ENCODE measurements around the gene TMTC1.
"Not testable (repeated sequence)": the region's sequence is repeated elsewhere in the genome, so short reads cannot be mapped to it uniquely, and the experiment has no call there.

Gene TMTC1

GRCh38 chr12:29783773-29784666 lies at the start of gene TMTC1:
TSS of gene TMTC1 (minus strand) at chr12:29783942. CDS start at chr12:29783751, 191 bp downstream.
- no peak for DNase-seq (ENCODE audit: low read depth)

DNA sequence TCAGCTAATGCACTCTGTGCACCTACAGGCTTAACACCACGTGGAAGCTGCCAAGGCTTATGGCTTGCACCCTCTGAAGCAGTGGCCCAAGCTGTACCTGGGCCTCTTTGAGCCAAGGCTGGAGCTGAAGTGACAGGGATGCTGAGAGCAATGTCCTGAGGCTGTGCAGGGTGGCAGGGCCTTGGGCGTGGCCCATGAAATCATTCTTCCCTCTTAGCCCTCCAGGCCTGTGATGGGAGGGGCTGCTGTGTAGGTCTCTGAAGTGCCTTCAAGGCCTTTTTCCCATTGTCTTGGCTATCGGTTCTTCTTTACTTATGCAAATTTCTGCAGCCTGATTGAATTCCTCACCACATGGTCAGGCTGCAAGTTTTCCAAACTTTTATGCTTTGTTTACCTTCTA lies 47.4 kb upstream of the TMTC1 start:
- no peak for DNase-seq (ENCODE audit: low read depth)

- no peak for DNase-seq (ENCODE audit: low read depth)
Measured at GRCh38 chr12:29830391-29830790, 46.6 kb upstream of the TMTC1 start.

GRCh38 chr12:29818916-29819623 lies 35.3 kb upstream of the TMTC1 start:
- no peak for DNase-seq (ENCODE audit: low read depth)

DNA sequence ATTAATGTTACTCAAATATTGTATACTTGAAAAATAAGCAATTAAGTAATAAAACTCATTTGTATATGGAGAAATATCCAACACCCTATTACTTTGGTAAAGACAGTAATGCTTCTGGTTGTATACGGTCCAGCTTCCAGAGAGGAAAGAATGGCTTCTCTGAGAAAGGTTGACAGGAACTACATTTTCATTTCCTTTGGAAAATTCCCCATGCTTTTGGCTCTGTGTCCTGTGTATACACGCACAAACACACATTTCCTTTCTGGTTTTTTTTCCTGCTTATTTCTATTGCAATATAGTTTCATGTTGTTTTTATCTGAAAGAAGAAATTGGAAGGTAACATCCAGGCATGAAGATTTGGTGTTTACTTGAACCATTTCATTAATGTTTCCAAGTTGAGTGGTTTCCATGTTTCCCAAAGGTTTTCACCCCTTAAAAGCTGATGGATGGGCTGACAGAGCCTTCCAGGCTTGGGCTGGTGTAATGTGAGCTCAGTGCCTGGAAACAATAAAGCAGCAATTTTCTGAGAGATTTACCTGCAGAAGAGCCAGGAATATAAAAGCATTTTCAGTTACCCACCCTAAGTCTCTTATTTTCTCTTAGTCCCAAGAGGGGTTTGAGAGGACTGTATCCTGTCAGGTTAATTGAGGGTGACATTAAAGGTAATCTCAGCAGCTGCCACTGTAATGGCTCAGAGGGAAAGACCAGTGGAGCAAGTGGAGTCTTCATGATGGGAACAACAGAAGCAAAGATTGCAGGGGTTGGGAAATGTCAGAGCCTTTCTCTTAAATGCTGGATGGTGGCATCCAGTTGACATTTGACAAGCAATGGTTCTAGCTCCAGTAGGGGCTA lies 33.4 kb upstream of the TMTC1 start:
- DNase-seq (ENCODE audit: low read depth) = no peak

DNA sequence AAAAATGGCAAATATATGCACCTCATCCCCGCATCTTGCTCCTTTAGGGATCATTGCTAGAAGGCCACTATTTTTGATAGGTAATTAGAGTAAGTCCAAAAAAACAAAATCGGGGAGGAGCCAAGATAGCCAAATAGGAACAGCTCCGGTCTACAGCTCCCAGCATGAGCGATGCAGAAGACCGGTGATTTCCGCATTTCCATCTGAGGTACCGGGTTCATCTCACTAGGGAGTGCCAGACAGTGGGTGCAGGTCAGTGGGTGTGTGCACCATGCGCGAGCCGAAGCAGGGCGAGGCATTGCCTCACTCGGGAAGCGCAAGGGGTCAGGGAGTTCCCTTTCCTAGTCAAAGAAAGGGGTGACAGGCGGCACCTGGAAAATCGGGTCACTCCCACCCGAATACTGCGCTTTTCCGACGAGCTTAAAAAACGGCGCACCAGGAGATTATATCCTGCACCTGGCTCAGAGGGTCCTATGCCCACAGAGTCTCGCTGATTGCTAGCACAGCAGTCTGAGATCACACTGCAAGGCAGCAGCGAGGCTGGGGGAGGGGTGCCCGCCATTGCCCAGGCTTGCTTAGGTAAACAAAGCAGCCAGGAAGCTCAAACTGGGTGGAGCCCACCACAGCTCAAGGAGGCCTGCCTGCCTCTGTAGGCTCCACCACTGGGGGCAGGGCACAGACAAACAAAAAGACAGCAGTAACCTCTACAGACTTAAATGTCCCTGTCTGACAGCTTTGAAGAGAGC lies 26.0 kb upstream of the TMTC1 start:
- DNase-seq (ENCODE audit: low read depth) = not testable (repeated sequence)

- no peak for DNase-seq (ENCODE audit: low read depth)
Measured at GRCh38 chr12:29807129-29807528, 23.4 kb upstream of the TMTC1 start.

- DNase-seq (ENCODE audit: low read depth) = no peak
Measured at GRCh38 chr12:29804019-29804418, 20.3 kb upstream of the TMTC1 start.

- no peak for DNase-seq (ENCODE audit: low read depth)
Measured at GRCh38 chr12:29799591-29799990, 15.8 kb upstream of the TMTC1 start.

DNA sequence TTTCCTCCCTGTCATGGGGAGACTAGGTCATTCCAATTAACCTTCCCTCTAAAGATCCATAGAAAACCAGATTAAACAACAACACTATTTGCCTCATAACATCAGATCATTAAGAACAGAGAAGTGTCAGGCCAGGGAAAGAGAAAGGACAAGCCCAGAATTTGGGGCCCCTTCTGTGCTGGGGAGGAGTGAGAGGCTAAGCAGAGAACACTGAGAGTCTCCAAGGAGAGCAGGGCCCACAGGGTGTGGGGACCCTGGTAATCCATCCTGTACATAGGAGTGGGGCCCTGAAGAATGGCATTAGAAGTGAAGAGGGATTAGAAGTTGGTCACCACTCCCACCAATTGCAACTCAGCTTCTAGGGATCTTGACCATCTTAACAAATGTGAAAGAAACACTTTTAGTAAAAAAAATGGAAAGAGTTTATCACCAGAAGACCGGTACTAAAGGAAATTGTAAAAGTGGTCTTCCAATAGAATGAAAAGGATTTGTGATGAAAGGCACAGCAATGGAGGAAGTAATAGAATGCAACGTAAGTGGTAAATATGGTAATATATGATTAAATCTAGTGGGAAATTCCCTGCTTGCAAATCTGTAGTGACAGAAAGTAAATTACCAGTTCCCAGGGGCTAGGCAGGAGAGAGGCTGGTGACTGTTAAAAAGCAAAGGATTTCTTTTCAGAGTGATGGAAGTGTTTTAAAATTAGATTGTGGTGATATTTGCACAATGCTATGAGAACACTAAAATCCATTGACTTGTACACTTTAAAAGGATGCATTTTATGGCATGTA lies 14.0 kb upstream of the TMTC1 start:
- DNase-seq (ENCODE audit: low read depth) = no peak

- DNase-seq (ENCODE audit: low read depth) = peak; percentile 82
Measured at GRCh38 chr12:29796823-29797263, 13.1 kb upstream of the TMTC1 start.

- no peak for DNase-seq (ENCODE audit: low read depth)
Measured at GRCh38 chr12:29795715-29796114, 12.0 kb upstream of the TMTC1 start.

- no peak for DNase-seq (ENCODE audit: low read depth)
Measured at GRCh38 chr12:29794862-29795261, 11.1 kb upstream of the TMTC1 start.

- no peak for DNase-seq (ENCODE audit: low read depth)
Measured at GRCh38 chr12:29792853-29793252, 9.1 kb upstream of the TMTC1 start.

DNA sequence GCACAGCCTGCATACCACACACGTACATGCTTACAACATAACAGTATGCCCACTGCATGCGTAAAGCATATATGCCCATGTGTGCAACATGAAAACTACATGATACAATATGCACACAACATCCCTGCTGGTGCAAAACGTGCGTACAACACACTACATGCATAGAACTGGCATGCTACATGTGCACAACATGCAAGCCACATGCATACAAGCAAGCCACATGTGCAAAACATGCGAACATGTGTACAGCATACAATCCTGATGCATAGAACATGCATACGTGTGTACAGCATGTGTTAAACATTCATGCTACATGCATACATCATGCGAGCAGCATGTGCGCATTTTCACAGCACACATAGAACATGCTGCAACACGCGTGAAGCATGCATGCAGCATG lies 8.4 kb upstream of the TMTC1 start:
- DNase-seq (ENCODE audit: low read depth) = no peak

DNA sequence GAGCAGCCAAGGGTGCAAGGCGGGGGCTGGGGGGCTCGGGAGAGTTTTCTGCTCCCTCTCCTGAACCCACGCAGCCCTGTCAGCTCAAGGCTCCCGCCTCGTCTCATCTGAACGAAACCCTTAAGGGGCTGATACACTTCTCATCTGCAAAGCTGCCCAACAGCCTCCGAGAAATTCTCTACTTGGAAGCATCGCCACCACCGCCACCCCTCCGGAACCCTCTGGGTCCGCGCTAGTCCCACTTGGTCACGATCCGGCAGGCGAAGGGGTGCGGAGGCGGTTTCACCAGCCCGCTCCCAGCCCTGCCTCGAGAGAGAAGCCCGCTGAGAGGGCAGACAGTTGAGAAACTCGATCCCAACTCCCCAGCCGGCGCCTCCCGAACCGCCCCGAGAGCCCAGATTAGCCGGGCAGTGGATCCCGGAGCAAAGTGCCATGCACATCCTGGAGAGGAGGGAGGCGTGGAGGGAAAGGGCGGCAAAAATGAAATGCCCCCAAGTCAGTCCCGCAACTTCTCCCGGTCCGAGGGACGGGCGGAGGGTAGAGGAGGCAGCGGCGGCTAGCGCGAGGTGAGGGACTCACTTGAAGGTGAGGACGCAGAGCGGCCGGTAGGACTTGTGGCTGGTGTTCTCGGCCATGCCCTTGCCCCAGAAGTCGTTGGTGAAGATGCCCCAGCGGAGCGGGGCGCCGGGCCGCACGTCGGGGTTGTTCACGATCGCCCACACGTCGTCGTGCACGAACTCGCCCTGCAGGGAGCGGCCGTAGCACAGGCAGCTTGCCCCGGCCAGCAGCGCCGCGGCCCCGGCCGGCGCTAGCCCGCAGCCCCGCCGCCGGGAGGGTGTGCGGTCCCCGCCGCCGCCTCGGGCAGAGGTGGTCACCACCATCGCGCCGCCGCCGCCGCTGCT lies 620 bp downstream of the TMTC1 start:
- DNase-seq (ENCODE audit: low read depth) = no peak

DNA sequence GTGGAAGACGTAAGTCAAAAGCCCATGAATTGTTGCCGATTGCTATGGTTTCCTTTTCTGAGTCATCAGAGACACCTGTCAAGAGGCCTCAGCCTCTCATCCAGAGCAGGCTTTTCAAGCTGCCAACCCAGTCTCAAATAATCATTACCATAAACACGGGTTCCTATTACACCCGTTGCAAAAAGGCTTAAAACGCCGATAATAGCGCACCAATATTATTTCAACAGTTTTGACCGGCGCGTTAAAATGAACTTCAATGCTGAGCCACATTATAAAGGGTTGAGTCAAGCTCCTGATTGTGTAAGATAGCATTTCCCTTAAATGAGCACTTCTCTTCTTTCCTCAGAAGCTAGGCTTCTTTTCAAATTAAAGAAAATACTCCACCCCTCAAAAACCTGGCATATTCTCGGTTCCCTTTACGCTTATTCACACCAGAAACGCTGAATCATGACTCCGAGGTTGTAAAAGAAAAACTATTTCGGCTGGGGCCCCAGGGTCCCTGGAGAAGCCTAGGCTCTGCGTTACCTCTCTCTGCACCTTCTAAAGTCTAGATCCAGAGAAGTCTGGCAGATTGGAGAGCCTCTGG lies 1.4 kb downstream of the TMTC1 start:
- peak; percentile 65 for DNase-seq (ENCODE audit: low read depth)

DNA sequence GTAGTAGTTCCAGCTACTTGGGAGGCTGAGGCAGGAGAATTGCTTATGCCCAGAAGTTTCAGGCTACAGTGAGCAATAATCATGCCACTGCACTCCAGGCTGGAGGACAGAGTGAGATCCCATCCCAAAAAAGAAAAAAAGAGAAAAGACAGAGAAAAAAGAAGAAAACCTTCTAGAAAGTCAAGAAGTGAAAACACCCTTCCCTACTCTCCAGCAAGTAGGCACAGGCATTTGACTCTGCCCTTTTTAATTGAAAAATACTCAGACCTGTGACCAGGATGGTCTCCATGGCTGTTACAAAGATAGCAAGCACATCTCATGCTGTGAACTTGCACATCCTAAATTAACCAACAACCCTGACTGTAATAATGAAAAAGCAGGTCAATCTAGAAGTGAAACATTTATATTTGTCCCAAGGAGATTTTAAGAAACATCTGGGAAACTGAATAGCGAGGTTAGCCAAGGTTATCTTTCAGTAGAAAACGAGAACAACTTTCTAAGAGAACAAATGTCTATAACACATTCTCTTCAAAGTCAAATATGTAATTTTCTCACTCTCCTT lies 2.0 kb downstream of the TMTC1 start:
- no peak for DNase-seq (ENCODE audit: low read depth)

- DNase-seq (ENCODE audit: low read depth) = no peak
Measured at GRCh38 chr12:29781188-29781587, 2.6 kb downstream of the TMTC1 start.
